Rectal smooth muscle tissue (tissue), 1 donor: ENCODE results near the gene DSCAML1.

Experiments
- H3K27ac ChIP-seq: one replicate; pipeline ENCODE4 v1.7.0; 2013; ENCODE audit warnings: low read depth, low read length, inconsistent platforms
- H3K27me3 ChIP-seq: one replicate; pipeline ENCODE4 v1.7.0; 2013; ENCODE audit warnings: low read length; ENCODE audit not compliant: control insufficient read depth, insufficient read depth
- H3K36me3 ChIP-seq: one replicate; pipeline ENCODE4 v1.7.0; 2013; ENCODE audit warnings: low read length; ENCODE audit not compliant: control insufficient read depth, insufficient read depth
- H3K4me1 ChIP-seq: one replicate; pipeline ENCODE4 v1.7.0; 2013; ENCODE audit warnings: low read length; ENCODE audit not compliant: control insufficient read depth, insufficient read depth
- H3K4me3 ChIP-seq: one replicate; pipeline ENCODE4 v1.7.0; 2013; ENCODE audit warnings: low read length
- H3K9ac ChIP-seq: one replicate; pipeline ENCODE4 v1.7.0; 2013; ENCODE audit warnings: low read length

DSCAML1 gene

GRCh38 chr11:117837070-117837776 lies 40.2 kb upstream of the DSCAML1 start:
- no peak overlapping the region for H3K27ac ChIP-seq
- no peak overlapping the region for H3K4me3 ChIP-seq
- peaks cover 8% of the 10 kb centered on the region for H3K36me3 ChIP-seq
- H3K4me1 ChIP-seq, result no peaks in the 10 kb centered on the region
- H3K27me3 ChIP-seq, result no peaks in the 10 kb centered on the region
- no peak overlapping the region for H3K9ac ChIP-seq

- Histone ChIP-seq H3K36me3 (peaks cover 8% of the 10 kb centered on the region), H3K9ac (no peak overlapping the region), H3K27me3 (no peaks in the 10 kb centered on the region), H3K4me1 (no peaks in the 10 kb centered on the region), H3K4me3 (no peak overlapping the region), H3K27ac (no peak overlapping the region)
Measured at GRCh38 chr11:117836077-117836960, 39.3 kb upstream of the DSCAML1 start.

- no peaks in the 10 kb centered on the region for H3K27me3 ChIP-seq
- H3K4me3 ChIP-seq, result no peak overlapping the region
- H3K9ac ChIP-seq, result no peak overlapping the region
- peaks cover 8% of the 10 kb centered on the region for H3K36me3 ChIP-seq
- no peaks in the 10 kb centered on the region for H3K4me1 ChIP-seq
- no peak overlapping the region for H3K27ac ChIP-seq
Measured at GRCh38 chr11:117835576-117835975, 38.6 kb upstream of the DSCAML1 start.

- Histone ChIP-seq H3K9ac (no peak overlapping the region), H3K4me3 (no peak overlapping the region), H3K4me1 (no peaks in the 10 kb centered on the region), H3K36me3 (peaks cover 8% of the 10 kb centered on the region), H3K27ac (no peak overlapping the region), H3K27me3 (no peaks in the 10 kb centered on the region)
Measured at GRCh38 chr11:117834838-117835443, 37.9 kb upstream of the DSCAML1 start.

GRCh38 chr11:117834068-117834810 lies 37.2 kb upstream of the DSCAML1 start:
- no peak overlapping the region for H3K9ac ChIP-seq
- peaks cover 8% of the 10 kb centered on the region for H3K36me3 ChIP-seq
- no peak overlapping the region for H3K27ac ChIP-seq
- H3K4me1 ChIP-seq, result no peaks in the 10 kb centered on the region
- H3K4me3 ChIP-seq, result no peak overlapping the region
- no peaks in the 10 kb centered on the region for H3K27me3 ChIP-seq

- H3K27ac ChIP-seq, result no peak overlapping the region
- H3K9ac ChIP-seq, result no peak overlapping the region
- H3K4me3 ChIP-seq, result no peak overlapping the region
- no peaks in the 10 kb centered on the region for H3K27me3 ChIP-seq
- H3K36me3 ChIP-seq, result peaks cover under 1% of the 10 kb centered on the region
- H3K4me1 ChIP-seq, result no peaks in the 10 kb centered on the region
Measured at GRCh38 chr11:117833401-117833891, 36.4 kb upstream of the DSCAML1 start.

GRCh38 chr11:117832511-117832910 lies 35.5 kb upstream of the DSCAML1 start:
- no peaks in the 10 kb centered on the region for H3K27me3 ChIP-seq
- no peak overlapping the region for H3K4me3 ChIP-seq
- H3K36me3 ChIP-seq, result no peaks in the 10 kb centered on the region
- H3K4me1 ChIP-seq, result no peaks in the 10 kb centered on the region
- H3K27ac ChIP-seq, result no peak overlapping the region
- no peak overlapping the region for H3K9ac ChIP-seq

- no peaks in the 10 kb centered on the region for H3K4me1 ChIP-seq
- no peaks in the 10 kb centered on the region for H3K36me3 ChIP-seq
- H3K9ac ChIP-seq, result no peak overlapping the region
- no peak overlapping the region for H3K27ac ChIP-seq
- H3K4me3 ChIP-seq, result no peak overlapping the region
- H3K27me3 ChIP-seq, result no peaks in the 10 kb centered on the region
Measured at GRCh38 chr11:117831661-117832415, 34.8 kb upstream of the DSCAML1 start.

GRCh38 chr11:117830674-117831351 lies 33.8 kb upstream of the DSCAML1 start:
- Histone ChIP-seq H3K27ac (no peak overlapping the region), H3K27me3 (no peaks in the 10 kb centered on the region), H3K9ac (no peak overlapping the region), H3K36me3 (no peaks in the 10 kb centered on the region), H3K4me1 (no peaks in the 10 kb centered on the region), H3K4me3 (no peak overlapping the region)

- H3K27ac ChIP-seq, result no peak overlapping the region
- H3K4me1 ChIP-seq, result peaks cover 1% of the 10 kb centered on the region
- no peak overlapping the region for H3K9ac ChIP-seq
- H3K27me3 ChIP-seq, result no peaks in the 10 kb centered on the region
- no peak overlapping the region for H3K4me3 ChIP-seq
- H3K36me3 ChIP-seq, result no peaks in the 10 kb centered on the region
Measured at GRCh38 chr11:117830072-117830471, 33.1 kb upstream of the DSCAML1 start.

- peaks cover 7% of the 10 kb centered on the region for H3K4me1 ChIP-seq
- H3K4me3 ChIP-seq, result no peak overlapping the region
- no peaks in the 10 kb centered on the region for H3K27me3 ChIP-seq
- no peak overlapping the region for H3K9ac ChIP-seq
- no peak overlapping the region for H3K27ac ChIP-seq
- no peaks in the 10 kb centered on the region for H3K36me3 ChIP-seq
Measured at GRCh38 chr11:117829369-117829725, 32.3 kb upstream of the DSCAML1 start.
